VCaP (cell line): ENCODE data around the gene ROR2.

Source experiments
- H3K27ac ChIP-seq: fragments of 450-650 bp; 2 replicates; pipeline ENCODE4 v1.5.1; 2017
- TF ChIP-seq, protein P1 (sequence below): fragments of 450-650 bp; conservative IDR thresholded peaks from 2 replicates; pipeline ENCODE4 v1.5.1; 2017; ENCODE audit warnings: mild to moderate bottlenecking, moderate library complexity

ROR2 gene

DNA sequence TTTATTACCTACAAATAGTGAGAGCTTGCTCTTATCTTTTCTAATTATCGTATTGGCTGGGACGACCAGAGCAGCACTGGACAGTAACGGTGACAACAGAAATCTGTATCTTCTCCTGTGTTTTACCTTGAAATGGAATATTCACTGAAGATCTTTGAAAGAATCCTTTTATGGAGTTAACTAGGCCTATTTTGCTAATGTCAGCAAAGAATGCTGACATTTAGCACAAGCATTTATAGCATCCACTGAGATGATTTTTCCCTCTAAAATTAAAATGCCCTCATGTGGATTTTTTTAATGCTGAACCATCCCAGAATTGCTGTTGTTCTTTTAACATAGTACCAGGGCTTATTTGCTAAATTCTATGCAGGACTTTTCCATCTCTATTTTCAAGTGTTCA is 59.4 kb downstream of the ROR2 start:
- H3K27ac ChIP-seq: no peak overlapping the region

DNA sequence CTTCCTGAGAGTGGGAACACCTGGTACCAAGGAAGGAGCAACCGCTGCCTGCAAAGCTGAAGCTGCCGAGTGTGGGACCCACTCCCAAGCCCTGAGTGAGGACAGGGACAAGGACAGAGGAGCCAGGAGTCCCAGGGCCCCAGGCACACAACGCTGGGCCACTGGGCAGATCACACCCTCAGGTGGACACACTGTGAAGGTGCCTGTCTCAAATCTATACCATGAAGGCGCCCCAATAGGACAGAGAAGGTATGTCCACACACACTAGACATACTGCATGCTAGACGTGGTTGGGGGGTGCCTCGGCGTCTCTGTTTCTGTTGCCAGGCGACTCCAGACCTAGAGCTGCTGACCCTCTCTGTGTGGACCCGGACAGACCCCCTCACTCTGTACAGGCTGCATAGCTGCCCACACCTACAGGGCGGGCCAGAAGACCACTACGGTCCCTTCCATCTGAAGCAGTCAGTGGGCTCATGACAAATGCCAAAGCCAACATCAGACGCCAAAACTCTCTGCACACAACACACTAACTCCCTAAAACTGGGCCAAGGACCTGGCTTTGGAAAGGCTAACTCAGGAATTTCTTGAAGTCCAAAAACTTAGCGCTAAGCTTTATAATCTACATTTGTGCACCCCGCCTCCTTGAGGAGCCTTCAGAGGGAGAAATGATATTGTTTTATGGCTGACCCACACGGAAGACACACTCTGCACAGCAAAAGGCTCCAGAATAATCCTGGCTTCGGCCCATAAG is 60.7 kb downstream of the ROR2 start:
- TF ChIP-seq, protein P1, sequence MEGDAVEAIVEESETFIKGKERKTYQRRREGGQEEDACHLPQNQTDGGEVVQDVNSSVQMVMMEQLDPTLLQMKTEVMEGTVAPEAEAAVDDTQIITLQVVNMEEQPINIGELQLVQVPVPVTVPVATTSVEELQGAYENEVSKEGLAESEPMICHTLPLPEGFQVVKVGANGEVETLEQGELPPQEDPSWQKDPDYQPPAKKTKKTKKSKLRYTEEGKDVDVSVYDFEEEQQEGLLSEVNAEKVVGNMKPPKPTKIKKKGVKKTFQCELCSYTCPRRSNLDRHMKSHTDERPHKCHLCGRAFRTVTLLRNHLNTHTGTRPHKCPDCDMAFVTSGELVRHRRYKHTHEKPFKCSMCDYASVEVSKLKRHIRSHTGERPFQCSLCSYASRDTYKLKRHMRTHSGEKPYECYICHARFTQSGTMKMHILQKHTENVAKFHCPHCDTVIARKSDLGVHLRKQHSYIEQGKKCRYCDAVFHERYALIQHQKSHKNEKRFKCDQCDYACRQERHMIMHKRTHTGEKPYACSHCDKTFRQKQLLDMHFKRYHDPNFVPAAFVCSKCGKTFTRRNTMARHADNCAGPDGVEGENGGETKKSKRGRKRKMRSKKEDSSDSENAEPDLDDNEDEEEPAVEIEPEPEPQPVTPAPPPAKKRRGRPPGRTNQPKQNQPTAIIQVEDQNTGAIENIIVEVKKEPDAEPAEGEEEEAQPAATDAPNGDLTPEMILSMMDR: no peak
- H3K27ac ChIP-seq: no peak overlapping the region

More for the DNA sequence above, 59.4 kb downstream of the ROR2 start:
- TF ChIP-seq, protein P1: no peak

DNA sequence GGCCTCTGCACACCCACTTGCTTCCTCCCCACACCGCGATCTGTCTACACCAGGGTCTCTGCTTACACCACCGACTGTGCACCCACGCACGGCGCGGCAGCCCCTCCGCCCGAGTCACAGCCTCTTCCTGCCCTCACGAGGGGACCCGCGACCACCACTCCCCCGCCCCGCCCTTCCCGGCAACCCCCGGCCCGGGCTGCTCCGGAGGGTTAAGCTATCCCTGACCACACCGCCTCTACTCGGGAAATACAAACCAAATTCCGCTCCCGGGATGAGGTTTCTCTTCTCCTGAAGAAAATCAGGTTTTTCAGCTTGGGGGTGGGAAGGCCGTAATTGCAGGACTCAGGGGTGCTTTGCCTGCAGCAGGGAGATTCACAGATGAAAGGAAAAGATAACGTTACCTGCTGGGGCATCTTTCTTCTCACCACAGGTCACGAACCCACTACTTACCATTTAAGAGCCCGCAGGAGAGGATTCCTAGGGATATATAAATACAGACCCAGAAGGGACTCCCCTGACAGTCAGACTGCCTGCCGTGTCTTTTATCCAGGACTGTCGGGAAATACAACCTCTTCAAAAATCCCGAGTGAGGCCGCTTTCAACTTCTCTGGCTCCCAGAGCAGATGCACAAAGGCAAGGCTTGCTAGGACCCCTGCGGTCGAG is 63.5 kb downstream of the ROR2 start:
- TF ChIP-seq, protein P1: no peak
- no peak overlapping the region for H3K27ac ChIP-seq

GRCh38 chr9:91885746-91886413 is 64.1 kb downstream of the ROR2 start:
- H3K27ac ChIP-seq: no peak overlapping the region
- TF ChIP-seq, protein P1: no peak

DNA sequence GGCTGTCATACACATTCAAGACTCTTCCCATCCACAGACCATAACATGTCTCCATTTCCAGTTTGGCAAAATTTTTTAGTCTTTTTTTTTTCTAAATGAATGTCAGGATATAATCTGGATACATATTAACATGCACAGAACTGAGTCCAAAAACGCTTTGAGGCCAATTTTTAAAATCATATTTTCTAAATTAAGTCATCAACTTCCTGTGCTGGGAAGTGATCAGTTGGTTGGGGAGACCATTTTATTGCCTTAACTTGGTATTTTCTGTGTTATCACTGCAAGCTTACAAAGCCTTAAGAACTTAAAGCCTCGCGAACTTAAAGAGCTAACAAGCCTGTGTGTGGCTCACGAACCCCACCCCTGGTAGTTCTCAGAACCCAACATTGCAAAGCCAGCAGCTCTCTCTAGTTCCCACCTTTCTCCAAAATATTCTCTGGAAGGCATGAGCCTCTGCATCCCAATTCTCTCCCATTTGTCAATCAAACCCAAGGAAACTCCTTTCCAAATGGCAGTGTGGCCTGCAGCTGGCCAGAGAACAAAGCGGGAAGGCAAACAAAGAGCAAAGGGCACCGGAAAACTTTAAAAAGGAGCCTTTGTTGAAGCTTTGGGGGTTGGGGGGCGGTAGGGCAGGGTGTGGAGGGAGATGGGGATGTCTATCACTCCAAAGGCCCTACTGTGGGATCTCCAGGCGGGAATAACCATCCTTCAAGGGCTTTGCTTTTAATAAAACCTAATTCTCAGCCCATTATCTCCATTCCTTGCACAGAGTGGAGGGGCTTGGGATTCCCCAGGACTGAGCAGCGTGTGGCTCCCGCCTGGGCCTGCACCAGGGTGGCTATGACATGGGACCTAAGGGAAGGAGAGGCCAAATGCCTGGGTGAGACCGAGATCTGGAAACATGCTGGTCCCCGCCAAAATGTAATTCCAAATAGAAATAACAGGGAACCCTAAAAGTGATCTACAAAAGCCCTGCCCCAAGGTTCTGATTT is 65.0 kb downstream of the ROR2 start:
- TF ChIP-seq, protein P1: no peak
- H3K27ac ChIP-seq: no peak overlapping the region

DNA sequence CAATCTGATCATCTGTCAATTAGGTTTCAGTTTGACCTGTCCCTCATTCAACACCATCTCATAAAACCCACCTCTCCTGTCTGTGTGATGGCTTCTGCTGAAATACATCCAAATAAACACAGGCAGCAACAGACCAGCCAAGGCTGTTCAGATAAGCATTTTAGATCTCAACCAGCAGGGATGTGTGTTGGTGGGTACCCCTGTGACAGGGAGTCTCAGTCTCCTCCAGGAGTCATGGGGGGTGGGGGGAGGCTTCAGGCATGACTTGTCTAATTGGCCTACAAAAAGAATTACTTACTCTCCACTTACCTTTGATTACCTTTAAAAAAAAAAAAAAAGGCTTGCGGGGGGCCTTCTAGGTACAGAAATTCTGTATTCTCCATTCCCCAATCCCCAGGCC is 65.9 kb downstream of the ROR2 start:
- TF ChIP-seq, protein P1: no peak
- H3K27ac ChIP-seq: no peak overlapping the region
